ENCODE data around the gene NME3. TPM values are rescaled to one million over a fixed set of nuclear protein-coding genes. Genes with fewer than 3 reads are reported as not detected.

NME3 gene
- total RNA-seq, 1 experiment from 2014 or later = 103 TPM

DNA sequence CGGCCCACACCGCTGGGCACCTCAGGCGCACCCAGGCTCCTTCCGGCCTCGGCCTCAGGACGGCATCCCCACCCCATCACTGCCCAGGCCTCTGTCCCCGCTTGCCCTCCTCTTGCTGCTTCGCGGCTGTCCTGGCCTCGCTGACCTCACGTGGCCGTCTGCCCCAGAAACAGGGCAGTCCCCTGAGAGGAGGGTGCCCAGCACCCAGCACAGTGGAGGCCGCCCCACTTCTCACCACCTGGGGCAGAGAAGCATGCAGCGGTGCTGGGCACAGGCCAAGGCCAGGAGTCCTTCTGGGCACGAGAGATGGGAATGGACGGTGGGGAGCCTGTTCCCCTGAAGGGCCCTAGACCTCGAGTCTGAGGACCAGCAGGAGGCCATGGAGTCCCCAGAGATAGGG is 46.4 kb upstream of the NME3 start:
- no peak for ATAC-seq
- CTCF ChIA-PET = no interaction called here
- H3K4me2 ChIP-seq (ENCODE audit: low read length) = no peak overlapping the region
- no peaks in the 10 kb centered on the region for H3K9me2 ChIP-seq (ENCODE audit: insufficient read depth)
- H4K20me1 ChIP-seq (ENCODE audit: insufficient read depth) = no peaks in the 10 kb centered on the region
- POLR2A ChIA-PET = no interaction called here
- RAD21 ChIA-PET (ENCODE audit: low non-redundant PET in 1 of 2, low total read pairs in 2 of 2, uncharacterized antibody in 2 of 2, unreplicated experiment in 2 of 2) = no interaction called here
- TF ChIP-seq EGR1 (IDR thresholded peaks at IDR 0.05; ENCODE audit: low read depth) (no peak), CEBPB (IDR thresholded peaks at IDR 0.05; ENCODE audit: low read depth) (no peak), POLR2AphosphoS5 (IDR thresholded peaks at IDR 0.05; ENCODE audit: low read depth, low read length) (no peak)
- TF ChIP-seq, protein P1, sequence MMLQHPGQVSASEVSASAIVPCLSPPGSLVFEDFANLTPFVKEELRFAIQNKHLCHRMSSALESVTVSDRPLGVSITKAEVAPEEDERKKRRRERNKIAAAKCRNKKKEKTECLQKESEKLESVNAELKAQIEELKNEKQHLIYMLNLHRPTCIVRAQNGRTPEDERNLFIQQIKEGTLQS (IDR thresholded peaks at IDR 0.05) = no peak
- 0 out of 4 replicates have a peak, but pooled peaks cover 2 to 5% of the 10 kb centered on the region in 2 experiments for H3K36me3 ChIP-seq (ENCODE audit: control insufficient read depth in 1 of 2, insufficient read depth in 2 of 2, low read length in 2 of 2)
- no peak overlapping the region for H2AFZ ChIP-seq (ENCODE audit: low read depth, low read length, poor library complexity, severe bottlenecking)
- no peak overlapping the region for H3K27ac ChIP-seq (ENCODE audit: low read depth, low read length)
- no peaks in the 10 kb centered on the region for H3K27me3 ChIP-seq (ENCODE audit: insufficient read depth, low read length)
- no peak overlapping the region for H3K4me3 ChIP-seq (replicated peaks in 1 of 2; ENCODE audit: low read depth in 1 of 2, low read length in 2 of 2)
- no peak overlapping the region for H3K9ac ChIP-seq (ENCODE audit: low read length)
- BruUV-seq (replicated peaks) = no TSS peak
- no peak for DNase-seq (ENCODE audit: low read depth, low spot score)
- no peaks in the 10 kb centered on the region for H3K9me3 ChIP-seq (ENCODE audit: control insufficient read depth in 1 of 2, insufficient read depth in 1 of 2, low read depth in 1 of 2, low read length in 2 of 2)
- H3K79me2 ChIP-seq (ENCODE audit: insufficient read depth, low read length) = no peaks in the 10 kb centered on the region
- H3K4me1 ChIP-seq (ENCODE audit: control insufficient read depth in 1 of 2, insufficient read depth in 2 of 2, low read length in 2 of 2) = peaks cover 3 to 4% of the 10 kb centered on the region in 2 experiments; a peak in 3 of 4 replicates
- intact Hi-C loops (cut with micrococcal nuclease) = no loop called here

DNA sequence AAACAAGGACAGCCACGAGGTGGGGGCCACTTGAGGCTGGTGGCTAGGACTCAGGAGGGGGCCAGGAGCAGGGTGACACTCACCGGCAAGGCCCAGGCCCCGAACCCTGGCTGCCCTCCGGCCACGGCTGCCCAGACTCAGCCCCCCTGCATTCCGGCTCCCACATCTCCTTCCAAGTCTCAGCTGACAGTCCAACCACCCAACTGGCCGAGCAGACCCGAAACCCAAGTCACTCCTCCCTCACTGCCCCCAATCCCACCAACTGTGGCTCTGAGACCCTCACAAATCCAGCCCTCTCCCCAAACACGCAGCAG is 45.9 kb upstream of the NME3 start:
- no peaks in the 10 kb centered on the region for H3K9me2 ChIP-seq (ENCODE audit: insufficient read depth)
- ChIA-PET CTCF (no interaction called here), RAD21 (ENCODE audit: low non-redundant PET in 1 of 2, low total read pairs in 2 of 2, uncharacterized antibody in 2 of 2, unreplicated experiment in 2 of 2) (no interaction called here), POLR2A (no interaction called here)
- no TSS peak for BruUV-seq (replicated peaks)
- no peaks in the 10 kb centered on the region for H3K79me2 ChIP-seq (ENCODE audit: insufficient read depth, low read length)
- no peaks in the 10 kb centered on the region for H4K20me1 ChIP-seq (ENCODE audit: insufficient read depth)
- H3K4me1 ChIP-seq (ENCODE audit: control insufficient read depth in 1 of 2, insufficient read depth in 2 of 2, low read length in 2 of 2) = peaks cover 6 to 9% of the 10 kb centered on the region in 2 experiments; a peak in 3 of 4 replicates
- TF ChIP-seq FOSL1 (IDR thresholded peaks at IDR 0.05; ENCODE audit: low read depth) = no peak
- ATAC-seq (no peak), DNase-seq (ENCODE audit: low read depth, low spot score) (no peak)
- H3K27ac ChIP-seq (ENCODE audit: low read depth, low read length) = no peak overlapping the region
- no peak overlapping the region for H3K4me3 ChIP-seq (replicated peaks in 1 of 2; ENCODE audit: low read depth in 1 of 2, low read length in 2 of 2)
- H3K36me3 ChIP-seq (ENCODE audit: control insufficient read depth in 1 of 2, insufficient read depth in 2 of 2, low read length in 2 of 2) = 0 out of 4 replicates have a peak, but pooled peaks cover 2 to 5% of the 10 kb centered on the region in 2 experiments
- H3K9me3 ChIP-seq (ENCODE audit: control insufficient read depth in 1 of 2, insufficient read depth in 1 of 2, low read depth in 1 of 2, low read length in 2 of 2) = no peaks in the 10 kb centered on the region
- H3K27me3 ChIP-seq (ENCODE audit: insufficient read depth, low read length) = no peaks in the 10 kb centered on the region
- no peak overlapping the region for H3K9ac ChIP-seq (ENCODE audit: low read length)
- intact Hi-C loops (cut with micrococcal nuclease) = no loop called here
- no peak overlapping the region for H2AFZ ChIP-seq (ENCODE audit: low read depth, low read length, poor library complexity, severe bottlenecking)
- no peak overlapping the region for H3K4me2 ChIP-seq (ENCODE audit: low read length)
